ENCODE results near the gene NUDT12.

DNA sequence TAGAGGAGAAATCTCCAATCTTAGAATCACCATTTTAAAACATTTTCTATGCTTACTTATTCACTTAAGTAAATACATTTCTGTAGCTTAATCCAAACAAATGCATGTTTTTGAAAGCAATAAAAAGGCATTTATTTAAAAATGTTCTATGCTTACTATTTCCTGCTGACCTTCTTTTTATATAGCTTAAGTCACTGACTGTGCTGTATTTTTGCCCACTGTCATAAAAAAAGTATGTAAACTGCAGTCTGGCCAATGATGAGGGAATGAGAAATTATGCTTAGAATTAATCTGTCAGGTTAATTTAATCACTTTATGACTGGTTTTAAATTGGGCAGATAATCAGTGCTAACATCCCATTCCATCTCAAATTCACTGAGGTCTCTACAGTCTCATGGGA is 20.1 kb downstream of the NUDT12 start:
- TF ChIP-seq, protein P1, sequence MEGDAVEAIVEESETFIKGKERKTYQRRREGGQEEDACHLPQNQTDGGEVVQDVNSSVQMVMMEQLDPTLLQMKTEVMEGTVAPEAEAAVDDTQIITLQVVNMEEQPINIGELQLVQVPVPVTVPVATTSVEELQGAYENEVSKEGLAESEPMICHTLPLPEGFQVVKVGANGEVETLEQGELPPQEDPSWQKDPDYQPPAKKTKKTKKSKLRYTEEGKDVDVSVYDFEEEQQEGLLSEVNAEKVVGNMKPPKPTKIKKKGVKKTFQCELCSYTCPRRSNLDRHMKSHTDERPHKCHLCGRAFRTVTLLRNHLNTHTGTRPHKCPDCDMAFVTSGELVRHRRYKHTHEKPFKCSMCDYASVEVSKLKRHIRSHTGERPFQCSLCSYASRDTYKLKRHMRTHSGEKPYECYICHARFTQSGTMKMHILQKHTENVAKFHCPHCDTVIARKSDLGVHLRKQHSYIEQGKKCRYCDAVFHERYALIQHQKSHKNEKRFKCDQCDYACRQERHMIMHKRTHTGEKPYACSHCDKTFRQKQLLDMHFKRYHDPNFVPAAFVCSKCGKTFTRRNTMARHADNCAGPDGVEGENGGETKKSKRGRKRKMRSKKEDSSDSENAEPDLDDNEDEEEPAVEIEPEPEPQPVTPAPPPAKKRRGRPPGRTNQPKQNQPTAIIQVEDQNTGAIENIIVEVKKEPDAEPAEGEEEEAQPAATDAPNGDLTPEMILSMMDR (IDR thresholded peaks at IDR 0.05), result no peak
- no peak for TF ChIP-seq POLR2AphosphoS5 (IDR thresholded peaks at IDR 0.05; ENCODE audit: low read depth, low read length)
- TF ChIP-seq, protein P2, sequence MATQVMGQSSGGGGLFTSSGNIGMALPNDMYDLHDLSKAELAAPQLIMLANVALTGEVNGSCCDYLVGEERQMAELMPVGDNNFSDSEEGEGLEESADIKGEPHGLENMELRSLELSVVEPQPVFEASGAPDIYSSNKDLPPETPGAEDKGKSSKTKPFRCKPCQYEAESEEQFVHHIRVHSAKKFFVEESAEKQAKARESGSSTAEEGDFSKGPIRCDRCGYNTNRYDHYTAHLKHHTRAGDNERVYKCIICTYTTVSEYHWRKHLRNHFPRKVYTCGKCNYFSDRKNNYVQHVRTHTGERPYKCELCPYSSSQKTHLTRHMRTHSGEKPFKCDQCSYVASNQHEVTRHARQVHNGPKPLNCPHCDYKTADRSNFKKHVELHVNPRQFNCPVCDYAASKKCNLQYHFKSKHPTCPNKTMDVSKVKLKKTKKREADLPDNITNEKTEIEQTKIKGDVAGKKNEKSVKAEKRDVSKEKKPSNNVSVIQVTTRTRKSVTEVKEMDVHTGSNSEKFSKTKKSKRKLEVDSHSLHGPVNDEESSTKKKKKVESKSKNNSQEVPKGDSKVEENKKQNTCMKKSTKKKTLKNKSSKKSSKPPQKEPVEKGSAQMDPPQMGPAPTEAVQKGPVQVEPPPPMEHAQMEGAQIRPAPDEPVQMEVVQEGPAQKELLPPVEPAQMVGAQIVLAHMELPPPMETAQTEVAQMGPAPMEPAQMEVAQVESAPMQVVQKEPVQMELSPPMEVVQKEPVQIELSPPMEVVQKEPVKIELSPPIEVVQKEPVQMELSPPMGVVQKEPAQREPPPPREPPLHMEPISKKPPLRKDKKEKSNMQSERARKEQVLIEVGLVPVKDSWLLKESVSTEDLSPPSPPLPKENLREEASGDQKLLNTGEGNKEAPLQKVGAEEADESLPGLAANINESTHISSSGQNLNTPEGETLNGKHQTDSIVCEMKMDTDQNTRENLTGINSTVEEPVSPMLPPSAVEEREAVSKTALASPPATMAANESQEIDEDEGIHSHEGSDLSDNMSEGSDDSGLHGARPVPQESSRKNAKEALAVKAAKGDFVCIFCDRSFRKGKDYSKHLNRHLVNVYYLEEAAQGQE (IDR thresholded peaks at IDR 0.05; ENCODE audit: insufficient read depth in 1 of 2, low read depth in 2 of 2, low read length in 1 of 2), result no peak
